HG02852 (cell line): ENCODE results near the gene ADAP1.

ENCODE experiments used
- ATAC-seq: cut with Tn5 transposase; IDR thresholded peaks from one replicate; pipeline ENCODE4 v1.9.1; 2021; ENCODE audit warnings: mild to moderate bottlenecking, moderate library complexity; ENCODE audit not compliant: unreplicated experiment

The ADAP1 gene

DNA sequence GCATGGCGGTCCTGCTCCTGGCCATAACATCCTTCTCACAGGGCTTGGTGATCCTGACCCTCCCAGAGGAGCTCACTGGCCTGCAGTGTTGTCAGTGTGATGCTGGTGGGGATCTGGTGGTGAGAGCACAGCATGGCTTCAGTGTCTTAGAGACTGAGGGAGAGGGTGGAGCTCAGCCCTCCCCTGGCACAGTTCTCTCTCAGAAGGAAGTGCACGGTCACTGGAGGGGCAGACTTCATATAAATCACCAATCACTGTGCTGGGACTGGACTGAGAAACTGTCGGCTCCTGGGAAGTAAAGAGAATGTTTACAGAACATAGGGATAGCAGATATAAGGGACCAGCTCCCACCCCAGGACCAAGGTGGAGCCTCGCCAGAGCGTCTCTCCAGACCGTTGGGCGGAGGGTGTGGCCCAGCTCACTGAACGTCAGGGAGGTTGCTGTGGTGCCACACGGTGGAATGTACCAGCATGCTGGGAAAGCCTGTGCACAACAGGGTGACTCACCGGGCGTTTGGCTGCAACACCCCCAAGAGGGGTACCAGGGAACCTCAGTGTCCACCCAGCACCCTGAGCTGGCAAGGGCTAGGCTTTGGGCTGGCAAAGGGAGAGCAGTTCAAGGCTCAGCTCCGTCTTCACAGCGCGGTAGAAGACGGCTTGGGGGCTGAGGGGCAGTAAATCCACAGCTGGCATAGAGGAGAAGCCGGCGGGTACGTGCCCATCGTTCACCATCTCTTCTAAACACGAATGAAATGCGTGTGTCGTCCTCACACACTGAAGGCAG, 86.9 kb downstream of the ADAP1 start:
- no peak for ATAC-seq

DNA sequence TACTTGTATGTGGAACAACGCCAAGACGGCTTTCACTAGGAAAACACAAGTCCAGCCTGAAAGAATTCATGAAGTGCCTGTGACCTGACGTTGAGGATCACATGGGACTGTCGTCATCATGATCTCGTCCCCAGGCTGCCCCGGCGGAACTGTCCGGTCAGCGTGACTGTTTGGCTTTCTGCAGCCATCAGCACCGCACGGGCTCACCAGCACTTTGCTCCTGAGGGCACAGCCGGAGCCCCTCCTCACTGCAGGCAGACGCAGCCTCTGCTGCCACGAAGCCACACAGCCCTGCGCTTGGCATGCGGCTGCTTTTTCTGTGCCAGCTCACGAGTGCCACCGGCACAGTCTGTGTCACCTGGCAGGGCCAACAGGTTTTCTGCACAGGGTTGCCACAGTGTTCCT, 87.5 kb downstream of the ADAP1 start:
- no peak for ATAC-seq

DNA sequence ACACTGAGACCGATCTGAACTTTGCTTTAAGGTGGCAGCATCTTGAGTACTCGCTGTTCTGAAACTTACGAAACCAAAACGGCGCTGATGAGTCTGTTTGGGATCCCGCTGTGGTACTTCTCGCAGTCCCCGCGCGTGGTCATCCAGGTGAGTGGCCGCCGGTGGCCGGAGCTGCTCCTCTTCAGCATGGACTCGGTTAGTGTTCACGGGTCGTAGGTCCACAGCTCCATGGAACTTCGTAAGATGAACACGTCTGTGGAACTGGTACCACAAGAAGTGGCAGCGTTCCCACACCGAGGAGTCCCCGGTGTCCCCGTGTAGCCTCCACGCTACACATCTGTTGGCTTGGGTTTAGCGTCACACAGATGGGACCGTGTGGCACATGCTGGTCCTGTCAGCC, 88.6 kb downstream of the ADAP1 start:
- no peak for ATAC-seq

DNA sequence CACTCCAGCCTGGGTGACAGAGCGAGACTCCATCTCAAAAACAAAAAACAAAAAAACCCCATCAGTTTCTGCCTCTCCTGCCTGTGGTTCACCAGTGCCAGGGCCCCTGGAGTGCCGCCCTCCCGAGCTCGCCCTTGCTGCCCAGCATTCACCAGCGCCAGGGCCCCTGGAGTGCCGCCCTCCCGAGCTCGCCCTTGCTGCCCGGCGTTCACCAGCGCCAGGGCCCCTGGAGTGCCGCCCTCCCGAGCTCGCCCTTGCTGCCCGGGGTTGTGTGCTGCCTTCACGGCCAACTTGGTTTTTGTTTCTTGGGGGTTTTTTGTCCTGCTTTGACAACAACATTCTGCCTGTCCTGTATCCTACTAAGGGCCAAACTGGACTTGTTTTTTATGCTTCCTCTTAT, 91.4 kb downstream of the ADAP1 start:
- ATAC-seq: no peak

DNA sequence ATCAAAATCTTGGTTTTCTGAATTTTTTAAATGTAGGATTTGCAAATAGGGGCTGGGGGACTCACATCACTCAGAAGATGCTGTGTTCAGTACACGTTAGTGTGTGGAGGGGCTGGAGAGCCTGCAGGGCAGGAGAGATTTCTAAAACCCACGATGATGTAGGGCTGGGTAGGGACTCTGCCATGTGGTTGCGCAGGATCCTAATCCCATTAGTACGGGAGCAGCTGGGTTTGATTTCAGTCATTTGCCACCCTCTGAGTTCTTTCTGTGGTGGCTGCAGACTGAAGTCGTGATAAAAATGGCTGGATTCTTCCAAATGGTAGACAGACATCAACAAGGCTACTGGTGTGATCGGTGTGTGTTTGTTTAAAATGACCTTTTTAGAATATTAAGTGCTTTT, 92.3 kb downstream of the ADAP1 start:
- no peak for ATAC-seq

DNA sequence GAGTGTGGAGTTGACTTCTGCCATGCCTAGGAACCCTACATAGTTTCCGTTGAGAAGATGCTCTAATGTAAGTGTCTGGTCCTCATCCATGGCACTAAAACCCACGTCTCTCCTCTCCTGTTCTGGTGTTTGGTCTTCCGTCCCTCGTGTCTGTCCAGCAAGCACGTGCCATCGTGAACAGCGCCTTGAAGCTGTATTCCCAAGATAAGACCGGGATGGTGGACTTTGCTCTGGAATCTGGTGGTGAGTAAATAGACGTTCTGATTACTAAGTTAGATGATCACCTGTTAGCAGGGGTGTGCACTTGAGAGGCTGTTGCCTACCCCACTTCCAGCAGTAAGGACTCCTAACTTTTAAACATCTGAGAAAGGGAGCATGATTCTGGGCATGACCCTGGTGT, 93.3 kb downstream of the ADAP1 start:
- ATAC-seq: no peak

DNA sequence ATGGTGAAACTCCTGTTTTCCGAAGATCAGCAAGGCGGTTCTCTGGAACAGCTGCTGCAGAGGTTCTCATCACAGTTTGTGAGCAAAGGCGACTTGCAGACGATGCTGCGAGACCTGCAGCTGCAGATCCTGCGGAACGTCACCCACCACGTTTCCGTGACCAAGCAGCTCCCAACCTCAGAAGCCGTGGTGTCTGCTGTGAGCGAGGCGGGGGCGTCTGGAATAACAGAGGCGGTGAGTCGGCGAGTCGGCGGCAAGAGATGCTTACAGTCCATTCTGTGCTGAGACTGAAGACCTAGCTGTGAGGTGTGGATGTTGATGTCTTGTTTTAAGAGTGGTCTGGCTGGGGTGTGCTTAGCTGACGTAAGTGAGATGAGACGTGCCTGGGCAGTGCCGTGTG, 94.3 kb downstream of the ADAP1 start:
- no peak for ATAC-seq

DNA sequence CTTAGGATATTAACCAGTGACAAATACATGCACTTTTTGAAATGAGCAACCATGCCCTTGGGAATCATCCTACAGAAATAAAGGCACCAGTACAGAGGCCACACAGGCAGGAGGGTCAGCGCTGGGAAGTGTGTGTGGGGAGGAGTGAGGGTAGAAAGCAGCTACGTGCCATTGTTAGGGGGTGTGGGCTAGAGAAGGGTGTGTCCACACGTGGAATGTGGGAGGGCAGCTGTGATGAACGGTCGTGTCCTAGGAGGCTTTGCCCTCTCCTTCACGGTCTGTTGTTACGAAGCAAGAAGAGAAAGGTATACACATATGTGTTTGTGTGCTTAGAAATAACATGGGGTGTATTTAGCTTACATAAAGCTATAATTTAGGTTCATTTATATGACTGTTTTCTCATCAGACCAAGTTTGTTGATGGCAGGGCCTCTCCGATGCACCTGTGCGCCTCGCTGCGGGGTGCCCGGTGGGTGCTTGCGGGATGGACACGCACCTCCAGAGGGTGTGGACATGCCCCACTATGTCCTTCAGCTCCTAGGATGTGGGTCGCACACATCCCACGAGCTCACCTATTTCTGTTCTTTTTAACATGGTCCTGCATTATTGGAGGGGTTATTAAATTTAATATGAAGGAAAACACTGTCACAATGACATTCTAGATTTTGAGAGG, 95.0 kb downstream of the ADAP1 start:
- ATAC-seq: no peak

DNA sequence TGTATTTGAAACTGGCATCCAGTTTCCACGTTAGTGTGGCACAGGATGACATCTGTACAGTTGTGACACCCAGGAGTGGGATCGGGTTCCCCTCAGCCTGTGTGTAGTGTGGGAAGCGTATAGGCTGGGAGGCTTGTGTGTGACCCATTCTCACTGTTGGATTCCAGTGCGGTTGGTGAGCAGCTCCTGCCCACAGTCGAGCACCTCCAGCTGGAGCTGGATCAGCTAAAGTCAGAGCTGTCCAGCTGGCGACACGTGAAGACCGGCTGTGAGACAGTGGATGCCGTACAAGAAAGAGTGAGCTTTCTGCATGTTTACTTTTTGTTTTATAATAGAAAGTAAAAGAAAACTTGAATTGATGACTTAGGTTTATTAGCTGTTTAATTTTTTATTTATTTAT, 96.8 kb downstream of the ADAP1 start:
- ATAC-seq: no peak

DNA sequence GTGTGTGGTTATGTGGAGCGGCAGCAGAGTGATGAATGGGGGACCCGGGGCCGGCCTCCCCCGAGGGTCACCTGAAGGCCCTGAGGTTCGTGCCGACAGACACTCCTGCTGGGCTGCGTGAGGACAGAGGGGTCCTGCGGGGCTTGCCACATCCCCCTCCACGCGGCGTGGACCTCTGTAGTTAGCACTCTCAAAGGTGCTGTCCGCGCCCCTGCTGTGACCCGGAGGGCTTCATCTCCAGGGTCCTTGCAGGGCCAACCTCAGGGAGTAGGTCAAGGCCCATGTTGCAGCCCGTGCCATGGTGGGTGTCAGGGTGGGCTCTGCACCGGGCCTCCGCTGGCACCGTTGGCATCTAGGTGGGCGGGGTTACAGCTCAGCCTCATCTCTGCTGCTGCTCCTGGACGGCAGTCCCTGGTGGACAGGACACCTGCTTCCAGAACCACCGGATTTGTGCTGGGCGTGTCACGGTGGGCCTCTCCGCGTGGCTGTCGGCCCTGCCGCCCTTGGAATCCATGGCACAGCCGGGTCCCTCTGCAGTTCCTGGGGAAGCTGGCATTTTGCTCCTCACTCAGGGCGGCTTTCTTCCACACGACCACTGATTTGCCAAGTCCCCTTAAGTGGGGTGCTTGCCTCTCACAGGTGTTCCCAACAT, 97.9 kb downstream of the ADAP1 start:
- ATAC-seq: no peak

DNA sequence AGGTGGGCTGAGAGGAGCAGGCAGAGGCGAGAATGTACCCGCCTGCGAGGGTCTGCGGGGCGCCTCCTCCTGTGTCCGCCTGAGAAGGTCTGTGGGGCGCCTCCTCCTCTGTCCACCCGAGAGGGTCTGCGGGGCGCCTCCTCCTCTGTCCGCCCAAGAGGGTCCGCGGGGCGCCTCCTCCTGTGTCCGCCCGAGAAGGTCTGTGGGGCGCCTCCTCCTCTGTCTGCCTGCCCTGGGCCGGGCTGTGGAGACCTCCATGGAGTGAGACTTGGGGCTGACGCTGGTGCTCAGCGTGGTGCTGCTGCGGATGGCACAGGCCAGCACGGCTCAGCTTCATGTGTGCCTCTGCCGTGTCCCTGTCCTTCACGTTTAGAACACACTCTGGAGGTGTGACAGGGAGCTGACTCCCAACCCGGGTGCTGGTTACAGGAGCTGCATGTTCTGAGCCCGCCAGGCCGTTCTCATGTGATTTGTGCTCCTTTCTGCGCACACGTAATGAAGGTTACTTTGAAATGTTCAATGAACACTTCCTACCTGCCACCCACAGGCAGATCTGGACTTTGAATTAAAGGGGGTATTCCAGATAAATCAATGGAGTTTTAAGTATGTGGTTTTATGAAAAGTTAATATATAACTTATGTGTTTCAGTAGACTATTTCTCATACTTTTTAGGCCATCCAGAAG, 98.7 kb downstream of the ADAP1 start:
- no peak for ATAC-seq

DNA sequence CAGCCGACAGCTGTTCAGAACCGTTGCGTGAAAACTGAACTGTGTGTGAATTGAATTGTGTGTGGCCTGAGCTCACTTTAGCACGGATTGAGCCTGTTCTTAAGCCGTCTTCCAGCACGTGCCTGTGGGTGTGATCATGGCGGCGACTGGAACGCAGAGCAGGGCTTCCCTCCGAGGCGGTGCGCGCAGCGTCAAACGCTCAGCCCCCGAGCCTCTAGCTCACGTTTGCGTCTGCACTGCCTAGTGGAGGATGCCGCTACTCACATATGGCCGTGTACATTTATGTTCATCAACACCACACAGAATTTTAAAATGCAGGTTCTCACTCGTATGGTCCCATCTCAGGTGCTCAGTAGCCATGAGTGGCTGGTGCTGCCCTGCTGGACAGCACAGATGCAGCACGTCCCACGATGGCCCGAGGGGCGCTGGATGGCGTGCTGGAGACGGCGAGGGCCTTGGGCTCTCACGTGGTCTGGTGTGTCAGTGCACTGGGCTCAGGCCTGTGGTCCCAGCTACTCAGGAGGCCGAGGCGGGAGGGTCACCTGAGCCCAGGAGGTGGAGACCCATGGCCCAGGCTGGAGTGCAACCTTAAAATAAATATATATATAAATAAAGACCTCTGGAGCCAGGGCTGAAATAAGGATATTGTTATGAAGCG, 100.2 kb downstream of the ADAP1 start:
- ATAC-seq: no peak

DNA sequence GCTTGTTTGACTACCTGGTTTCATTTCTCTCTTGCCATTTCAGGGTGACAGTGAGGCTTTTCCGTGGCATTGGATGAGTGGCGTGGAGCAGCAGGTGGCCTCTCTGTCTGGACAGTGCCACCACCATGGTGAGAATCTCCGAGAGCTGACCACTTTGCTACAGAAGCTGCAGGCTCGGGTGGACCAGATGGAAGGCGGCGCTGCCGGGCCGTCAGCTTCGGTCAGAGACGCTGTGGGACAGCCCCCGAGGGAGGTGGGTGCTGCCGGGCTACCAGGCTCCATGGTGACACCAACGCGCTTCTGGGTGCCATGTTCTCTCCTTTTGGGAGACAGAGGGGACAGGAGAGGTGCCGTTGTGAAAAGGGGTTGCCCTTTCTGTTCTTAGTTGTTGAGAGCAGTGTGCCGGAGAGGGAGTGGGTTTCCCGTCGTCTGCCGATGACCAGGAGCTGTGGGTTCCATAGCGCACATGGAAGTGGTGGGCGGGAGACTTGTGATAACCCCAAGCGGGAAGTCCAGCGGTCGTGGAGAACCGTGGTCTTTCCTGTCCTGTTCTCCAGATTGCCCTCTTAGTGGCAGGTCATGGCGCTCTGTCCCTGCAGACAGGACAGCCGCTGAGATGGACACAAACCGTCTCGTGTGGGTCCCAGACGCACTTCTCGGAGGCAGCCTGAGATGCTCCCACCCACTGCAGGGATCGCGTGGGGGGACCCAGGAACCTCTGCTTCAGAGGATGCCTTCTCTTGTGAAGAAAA, 100.9 kb downstream of the ADAP1 start:
- no peak for ATAC-seq

DNA sequence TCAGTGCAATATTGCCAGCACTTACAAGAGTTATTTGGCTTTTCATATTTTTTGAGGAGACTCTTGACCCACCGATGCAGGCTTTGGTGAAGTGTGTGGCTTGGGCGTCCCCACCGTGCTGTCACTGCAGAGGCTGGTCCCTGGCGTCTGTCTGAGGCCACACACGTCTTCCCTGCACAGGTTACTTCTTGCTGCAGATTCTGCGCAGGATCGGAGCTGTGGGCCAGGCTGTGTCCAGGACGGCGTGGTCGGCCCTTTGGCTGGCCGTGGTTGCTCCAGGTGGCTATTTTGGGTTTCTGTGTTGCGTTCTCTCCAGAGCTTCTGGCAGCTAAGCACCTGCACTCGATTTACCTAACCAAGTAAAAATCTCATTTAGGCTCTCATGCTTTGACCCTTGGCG, 103.3 kb downstream of the ADAP1 start:
- ATAC-seq: no peak

DNA sequence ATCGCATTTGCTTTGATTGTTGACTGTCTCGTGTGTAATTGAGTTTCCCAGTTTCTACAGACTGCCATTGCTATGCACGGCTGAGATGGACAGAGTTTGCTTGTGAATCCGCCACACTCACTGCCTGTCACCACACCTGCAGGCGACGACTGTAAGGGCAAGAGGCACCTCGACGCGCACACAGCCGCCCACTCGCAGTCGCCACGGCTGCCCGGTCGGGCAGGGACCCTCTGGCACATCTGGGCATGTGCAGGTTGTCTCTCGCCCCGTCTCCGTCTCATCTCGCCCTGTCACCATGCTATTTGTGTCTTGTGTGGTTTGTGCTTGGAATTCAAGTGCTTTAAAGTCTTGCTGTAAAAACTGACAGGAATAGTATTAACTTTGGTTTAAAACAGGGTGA, 104.7 kb downstream of the ADAP1 start:
- no peak for ATAC-seq

DNA sequence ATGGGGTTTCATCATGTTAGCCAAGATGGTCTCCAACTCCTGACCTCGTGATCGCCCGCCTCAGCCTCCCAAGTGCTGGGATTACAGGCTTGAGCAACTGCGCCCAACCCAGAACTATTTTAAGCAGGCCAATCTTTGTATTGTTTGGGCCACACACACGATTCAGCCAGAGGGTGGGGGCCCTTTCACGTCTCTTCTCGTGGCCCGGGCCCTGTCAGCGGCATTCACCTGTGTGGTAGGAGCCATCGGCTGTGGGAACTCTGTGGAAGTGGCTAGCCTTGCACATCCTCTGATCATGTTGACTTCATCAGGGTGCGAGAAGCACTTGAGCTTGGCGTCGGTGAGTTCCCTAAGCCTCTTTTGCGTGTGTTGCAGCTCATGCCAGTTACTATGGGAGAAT, 105.3 kb downstream of the ADAP1 start:
- ATAC-seq: no peak
